GM23248 (cell line): ENCODE data around the gene ADNP2.

Experiments used
- EZH2 ChIP-seq: fragments of 200-600 bp; sonication (generic); IDR thresholded peaks from 2 replicates; pipeline ENCODE4 v1.6.1; 2018; ENCODE audit warnings: antibody characterized with exemption, mild to moderate bottlenecking; ENCODE audit not compliant: insufficient read depth, poor library complexity, severe bottlenecking
- EZH2phosphoT487 ChIP-seq: fragments of 200-600 bp; sonication (generic); IDR thresholded peaks from 2 replicates; pipeline ENCODE4 v1.6.1; 2018; ENCODE audit warnings: antibody characterized with exemption, moderate library complexity, mild to moderate bottlenecking, low read depth; ENCODE audit not compliant: insufficient read depth

- no peak for TF ChIP-seq EZH2
- TF ChIP-seq EZH2phosphoT487 = no peak
Measured at GRCh38 chr18:80185545-80185944, 76.5 kb downstream of the ADNP2 start.
